Endothelial cell of umbilical vein (primary cell): ENCODE results near the gene CDC45. TPM values are rescaled to one million over a fixed set of nuclear protein-coding genes. Genes with fewer than 3 reads are reported as not detected.
A peak's percentile ranks its signal among the peaks of the same experiment; 100 is the strongest.

ENCODE experiments used
- BruUV-seq: library from RNA; stranded (reverse); fragments of 400-500 nt; replicated peaks from 2 replicates; lab custom pipeline; 2021; lab: Mats Ljungman, UMichigan
- CTCF ChIA-PET: fragments of 300-600, 350-600 bp; sonication (Branson Sonifier 250); formaldehyde crosslinking; loops from one replicate; lab custom pipeline; 2021; ENCODE audit warnings: antibody characterized with exemption, inconsistent platforms; lab: Charles Lee
- POLR2A ChIA-PET: fragments of 300-600, 350-600 bp; sonication (Branson Sonifier 250); formaldehyde crosslinking; loops from one replicate; lab custom pipeline; 2021; ENCODE audit warnings: antibody characterized with exemption, inconsistent platforms; lab: Charles Lee
- DNase-seq: peaks from one replicate; pipeline ENCODE4 v3.0.0-alpha.2; 2011; ENCODE audit warnings: low read depth, low spot score
- FAIRE-seq: peaks from 2 replicates; lab custom pipeline; 2011; peaks lifted over from hg19 to GRCh38; lab: Jason Lieb, UNC
- H2AFZ ChIP-seq: 2 replicates; pipeline ENCODE4 v1.6.0; 2012; ENCODE audit warnings: low read depth, low read length, control low read depth, inconsistent platforms
- H3K27ac ChIP-seq: 2 replicates; pipeline ENCODE4 v1.5.1; 2011; ENCODE audit warnings: low read depth, mild to moderate bottlenecking, control low read depth, low read length, moderate library complexity; ENCODE audit not compliant: insufficient read depth
- H3K27me3 ChIP-seq, 2 experiments: 2 replicates each; pipeline versions ENCODE4 v1.6.0 to v1.6.1; 2011; ENCODE audit warnings: low read length in 2 of 2, mixed read lengths in 1 of 2; ENCODE audit not compliant: control insufficient read depth in 2 of 2, insufficient read depth in 2 of 2
- H3K36me3 ChIP-seq, 2 experiments: 2 replicates in 1 of 2; 3 replicates in 1 of 2; pipeline ENCODE4 v1.5.1; 2011; ENCODE audit warnings: low read length in 2 of 2, mild to moderate bottlenecking in 1 of 2, moderate library complexity in 1 of 2; ENCODE audit not compliant: control insufficient read depth in 2 of 2, insufficient read depth in 2 of 2; ENCODE audit errors: extremely low read depth in 1 of 2
- H3K4me1 ChIP-seq: 3 replicates; pipeline ENCODE4 v1.5.1; 2011; ENCODE audit warnings: mild to moderate bottlenecking, low read length; ENCODE audit not compliant: control insufficient read depth, insufficient read depth; ENCODE audit errors: extremely low read depth
- H3K4me2 ChIP-seq: 2 replicates; pipeline ENCODE4 v1.6.1; 2011; ENCODE audit warnings: low read length, control low read depth, mixed read lengths; ENCODE audit not compliant: insufficient read depth
- H3K4me3 ChIP-seq, 3 experiments: fragments of 200-600 bp in 1 of 3; sonication (generic), shearing (Covaris generic) in 1 of 3; replicated peaks in 1 of 3; 2 replicates each; pipeline ENCODE4 v1.5.1; 2011 to 2016; ENCODE audit warnings: control low read depth in 3 of 3, low read length in 3 of 3, mild to moderate bottlenecking in 2 of 3, inconsistent platforms in 1 of 3, low read depth in 1 of 3, moderate library complexity in 1 of 3; ENCODE audit not compliant: insufficient read depth in 1 of 3
- H3K79me2 ChIP-seq: 2 replicates; pipeline ENCODE4 v1.6.0; 2012; ENCODE audit warnings: low read length, inconsistent platforms; ENCODE audit not compliant: control insufficient read depth, insufficient read depth
- H3K9ac ChIP-seq: replicated peaks from 2 replicates; pipeline ENCODE3; 2011; ENCODE audit warnings: low read length, control low read depth; ENCODE audit not compliant: insufficient read depth; ENCODE audit errors: extremely low read depth
- H3K9me1 ChIP-seq: replicated peaks from 3 replicates; pipeline ENCODE4 v1.6.0; 2011; ENCODE audit warnings: mild to moderate bottlenecking, low read length; ENCODE audit not compliant: control insufficient read depth, insufficient read depth; ENCODE audit errors: extremely low read depth
- H3K9me3 ChIP-seq: replicated peaks from 2 replicates; pipeline ENCODE4 v1.5.1; 2012; ENCODE audit warnings: low read length, inconsistent platforms; ENCODE audit not compliant: control insufficient read depth, insufficient read depth
- H4K20me1 ChIP-seq: replicated peaks from 2 replicates; pipeline ENCODE3; 2011; ENCODE audit warnings: mild to moderate bottlenecking, low read length; ENCODE audit not compliant: control insufficient read depth, insufficient read depth; ENCODE audit errors: extremely low read depth
- CTCF ChIP-seq, 2 donors: IDR thresholded peaks; 1 replicate in 1 of 2; 2 replicates in 1 of 2; pipeline ENCODE4 v1.5.1; 2011; ENCODE audit warnings: low read length in 2 of 2, mild to moderate bottlenecking in 2 of 2, moderate library complexity in 2 of 2, control low read depth in 1 of 2, inconsistent platforms in 1 of 2, low read depth in 1 of 2; ENCODE audit not compliant: insufficient read depth in 1 of 2; ENCODE audit errors: extremely low read depth in 1 of 2
- EZH2 ChIP-seq: IDR thresholded peaks from 2 replicates; pipeline ENCODE4 v1.6.1; 2012; ENCODE audit warnings: borderline replicate concordance, low read depth, mild to moderate bottlenecking, moderate library complexity, low read length, inconsistent platforms; ENCODE audit not compliant: severe bottlenecking
- FOS ChIP-seq: IDR thresholded peaks from 2 replicates; pipeline ENCODE4 v1.6.1; 2011; ENCODE audit warnings: mild to moderate bottlenecking, low read length, moderate library complexity, borderline replicate concordance; ENCODE audit not compliant: insufficient read depth
- GATA2 ChIP-seq: IDR thresholded peaks from 2 replicates; pipeline ENCODE4 v1.7.0; 2011; ENCODE audit warnings: low read depth, mild to moderate bottlenecking, moderate library complexity, mixed read lengths, low read length; ENCODE audit not compliant: insufficient read length, insufficient read depth
- JUN ChIP-seq: IDR thresholded peaks from 2 replicates; pipeline ENCODE4 v1.6.1; 2011; ENCODE audit warnings: borderline replicate concordance, low read depth; ENCODE audit not compliant: insufficient read length, insufficient read depth
- MYC ChIP-seq: IDR thresholded peaks from one replicate; pipeline ENCODE4 v1.6.1; 2011; ENCODE audit warnings: mild to moderate bottlenecking, low read depth, low read length
- POLR2A ChIP-seq: IDR thresholded peaks from 2 replicates; pipeline ENCODE4 v1.6.1; 2012; ENCODE audit warnings: low read depth, mild to moderate bottlenecking, control low read depth, low read length
- POLR2AphosphoS5 ChIP-seq: IDR thresholded peaks from 2 replicates; pipeline ENCODE4 v1.6.1; 2012; ENCODE audit warnings: low read depth, mild to moderate bottlenecking, control low read depth, low read length, moderate library complexity; ENCODE audit not compliant: insufficient read depth
- dilution Hi-C: fragments of 300-500 bp; cut with MboI; formaldehyde crosslinking; loops from one replicate; pipeline ENCODE4 v1.15.0; 2019; ENCODE audit warnings: low sequenced_read_pairs; ENCODE audit not compliant: extremely low pct_ligation_motif_present
- intact Hi-C: fragments of 100-400 bp; cut with micrococcal nuclease; formaldehyde crosslinking; loops from one replicate; pipeline ENCODE4 v1.10.0; 2022
- polyA plus RNA-seq, 4 experiments: library from polyadenylated mRNA; depleted of rRNA in 3 of 4; stranded (reverse) in 3 of 4; unstranded in 1 of 4; fragments of >200 nt; gene quantifications; 2 replicates each; pipeline versions ENCODE4 v1.2.1 to v1.2.3, GENCODE V29; 2011 to 2012; ENCODE audit warnings: missing spikeins in 1 of 4
- total RNA-seq: library from RNA; stranded (reverse); gene quantifications from 2 replicates; pipeline ENCODE4 v1.2.3, GENCODE V29; 2021
- TF ChIP-seq, protein P1 (sequence below): IDR thresholded peaks from 2 replicates; pipeline ENCODE4 v1.6.1; 2011; ENCODE audit not compliant: insufficient read depth, insufficient read length

Gene CDC45
- total and polyA plus RNA-seq, 2 donors (not counting 3 experiments of a cell fraction or from before 2014, with no cell fraction given): 36.6 to 40.6 TPM

DNA sequence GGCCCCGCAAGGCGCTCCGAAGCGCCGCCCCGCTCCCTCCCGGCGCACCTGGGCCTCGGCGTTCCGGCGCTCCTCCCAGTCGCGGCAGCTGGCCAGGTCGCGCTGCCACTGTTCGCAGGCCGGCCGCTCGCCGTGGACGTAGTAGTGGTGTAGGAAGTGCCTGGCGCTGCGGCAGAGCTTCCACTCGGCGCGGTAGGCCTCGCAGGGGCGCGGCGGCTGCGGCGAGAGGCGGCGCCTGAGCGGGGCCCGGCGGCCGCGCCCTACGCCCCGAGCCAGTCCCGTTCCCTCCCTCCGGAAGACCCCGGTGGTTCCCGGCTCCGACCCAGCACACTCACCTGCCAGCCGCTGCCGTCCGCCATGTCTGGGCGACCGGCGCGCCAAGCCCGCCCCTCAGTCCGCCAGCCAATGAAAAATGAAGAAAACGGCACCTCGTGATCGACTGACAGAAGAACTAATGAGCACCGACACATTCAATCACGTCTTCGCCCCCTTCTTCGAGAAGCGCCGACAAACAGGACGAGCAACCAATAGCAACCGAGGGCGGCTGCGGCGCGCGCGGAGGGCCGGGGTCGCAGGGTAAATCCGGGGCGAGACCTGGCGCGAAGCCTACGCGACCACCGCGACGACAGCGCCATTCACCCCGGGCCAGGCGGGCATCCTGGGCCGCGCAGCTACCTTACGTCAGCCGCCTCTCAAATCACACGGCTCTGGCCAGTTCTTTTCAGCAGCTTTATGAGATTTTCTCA is 32.2 kb upstream of the CDC45 start, which contains the start of gene C22orf39:
Gene C22orf39 (minus strand): TSS at position 382 of the 746 bp plus-strand sequence. CDS start 23 bp downstream, at position 359.
- no peaks in the 10 kb centered on the region for H4K20me1 ChIP-seq

GRCh38 chr22:19448076-19448607 is 31.6 kb upstream of the CDC45 start:
- dilution Hi-C loops: no loop called here
- H2AFZ ChIP-seq: peak overlapping the region; percentile 44
- peak overlapping the region; percentile 31 for H3K27ac ChIP-seq
- H3K36me3 ChIP-seq: peaks cover 3 to 28% of the 10 kb centered on the region in 2 experiments
- DNase-seq (no peak), FAIRE-seq (no peak)
- H3K27me3 ChIP-seq: no peaks in the 10 kb centered on the region
- CTCF ChIA-PET: interaction anchor here (1.3 to 1.4 kb wide), 2 partner anchors 182 to 268 kb away, joined by 3 to 9 read pairs; no protein-coding TSS in a partner anchor
- no peaks in the 10 kb centered on the region for H4K20me1 ChIP-seq
- no peaks in the 10 kb centered on the region for H3K9me1 ChIP-seq
- peak overlapping the region; percentile 28 to 92 (median 89) for H3K4me3 ChIP-seq
- peak overlapping the region; percentile 53 for H3K4me2 ChIP-seq
- H3K9ac ChIP-seq: peak overlapping the region; percentile 59
- TSS peak; percentile 39 for BruUV-seq
- H3K9me3 ChIP-seq: no peaks in the 10 kb centered on the region
- intact Hi-C loops: loop anchor here (5.0 kb wide), 1 partner anchor 271 kb away; the partner anchor contains the start of gene SLC25A1
- peaks cover 11% of the 10 kb centered on the region for H3K4me1 ChIP-seq
- POLR2A ChIA-PET: no interaction called here
- TF ChIP-seq FOS: no peak
- no peak for TF ChIP-seq EZH2
- no peak for TF ChIP-seq GATA2
- TF ChIP-seq POLR2AphosphoS5: no peak
- no peak for TF ChIP-seq MYC
- TF ChIP-seq, protein P1, sequence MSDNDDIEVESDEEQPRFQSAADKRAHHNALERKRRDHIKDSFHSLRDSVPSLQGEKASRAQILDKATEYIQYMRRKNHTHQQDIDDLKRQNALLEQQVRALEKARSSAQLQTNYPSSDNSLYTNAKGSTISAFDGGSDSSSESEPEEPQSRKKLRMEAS: no peak
- TF ChIP-seq CTCF (IDR thresholded peaks at IDR 0.05; ENCODE audit: extremely low read depth in 1 of 2, insufficient read depth in 1 of 2, low read depth in 1 of 2, low read length in 2 of 2): no peak
- TF ChIP-seq JUN: no peak
- no peak for TF ChIP-seq POLR2A
- H3K79me2 ChIP-seq: peaks cover 36% of the 10 kb centered on the region

More for the DNA sequence above, 32.2 kb upstream of the CDC45 start, which contains the start of gene C22orf39:
- peak within 1 kb of the TSS; percentile 49 for H3K27ac ChIP-seq
- no peaks in the 10 kb centered on the region for H3K9me1 ChIP-seq
- BruUV-seq: TSS peak; percentile 5
- H3K9me3 ChIP-seq: no peaks in the 10 kb centered on the region
- POLR2A ChIA-PET: no interaction called here
- intact Hi-C loops (loop anchor here (1.0 to 5.0 kb wide), 3 partner anchors 15 to 270 kb away; partner anchors contain the start of genes CDC45, MRPL40, SLC25A1 and UFD1), dilution Hi-C loops (no loop called here)
- no peaks in the 10 kb centered on the region for H3K27me3 ChIP-seq
- peaks cover 2 to 23% of the 10 kb centered on the region in 2 experiments for H3K36me3 ChIP-seq
- CTCF ChIA-PET: interaction anchor here (0.9 to 1.4 kb wide), 4 partner anchors 15 to 268 kb away, joined by 3 to 9 read pairs (median 3); partner anchors contain the start of gene MRPL40
- H3K4me1 ChIP-seq: peaks cover 11% of the 10 kb centered on the region
- H2AFZ ChIP-seq: peak within 1 kb of the TSS; percentile 69
- peak within 1 kb of the TSS; percentile 87 for H3K4me2 ChIP-seq
- TF ChIP-seq POLR2A (peak; percentile 77), POLR2AphosphoS5 (peak; percentile 80), FOS (no peak)
- H3K79me2 ChIP-seq: peaks cover 42% of the 10 kb centered on the region
- DNase-seq (peak; percentile 94), FAIRE-seq (peak; percentile 98)
- peak within 1 kb of the TSS; percentile 83 for H3K9ac ChIP-seq
- H3K4me3 ChIP-seq: peak within 1 kb of the TSS; percentile 80 to 92 (median 89)
